ENCODE results near the gene CNTN3. TPM values are rescaled to one million over a fixed set of nuclear protein-coding genes. Genes with fewer than 3 reads are reported as not detected.

Gene CNTN3
- total and polyA plus RNA-seq, 2 experiments from 2014 or later: 4.1 to 12.1 TPM

DNA sequence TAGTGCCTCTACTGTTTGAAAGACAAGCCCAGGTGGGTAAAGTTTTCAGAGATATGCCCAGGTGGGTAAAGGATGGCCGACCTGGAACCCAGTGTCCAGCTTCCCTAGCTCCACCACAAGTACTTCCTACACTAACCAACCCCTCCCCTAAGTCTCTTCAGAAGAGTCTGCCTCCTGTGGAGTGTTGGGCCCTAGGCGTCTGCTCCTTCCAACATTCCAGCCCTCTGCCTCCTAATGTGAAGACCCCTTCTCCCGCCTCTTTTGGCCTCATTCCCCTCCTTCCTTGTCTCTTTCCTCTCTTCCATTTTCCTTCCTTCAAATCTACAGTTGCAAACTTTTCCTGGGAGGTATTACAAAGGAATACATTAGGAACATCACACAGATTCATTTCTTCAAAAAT lies 38.6 kb downstream of the CNTN3 start:
- no peaks in the 10 kb centered on the region for H3K4me1 ChIP-seq (ENCODE audit: insufficient read depth)
- no peaks in the 10 kb centered on the region for H4K20me1 ChIP-seq (ENCODE audit: insufficient read depth, poor library complexity, severe bottlenecking)
- H3K9me3 ChIP-seq (ENCODE audit: low read depth): no peaks in the 10 kb centered on the region
- TF ChIP-seq, protein P1, sequence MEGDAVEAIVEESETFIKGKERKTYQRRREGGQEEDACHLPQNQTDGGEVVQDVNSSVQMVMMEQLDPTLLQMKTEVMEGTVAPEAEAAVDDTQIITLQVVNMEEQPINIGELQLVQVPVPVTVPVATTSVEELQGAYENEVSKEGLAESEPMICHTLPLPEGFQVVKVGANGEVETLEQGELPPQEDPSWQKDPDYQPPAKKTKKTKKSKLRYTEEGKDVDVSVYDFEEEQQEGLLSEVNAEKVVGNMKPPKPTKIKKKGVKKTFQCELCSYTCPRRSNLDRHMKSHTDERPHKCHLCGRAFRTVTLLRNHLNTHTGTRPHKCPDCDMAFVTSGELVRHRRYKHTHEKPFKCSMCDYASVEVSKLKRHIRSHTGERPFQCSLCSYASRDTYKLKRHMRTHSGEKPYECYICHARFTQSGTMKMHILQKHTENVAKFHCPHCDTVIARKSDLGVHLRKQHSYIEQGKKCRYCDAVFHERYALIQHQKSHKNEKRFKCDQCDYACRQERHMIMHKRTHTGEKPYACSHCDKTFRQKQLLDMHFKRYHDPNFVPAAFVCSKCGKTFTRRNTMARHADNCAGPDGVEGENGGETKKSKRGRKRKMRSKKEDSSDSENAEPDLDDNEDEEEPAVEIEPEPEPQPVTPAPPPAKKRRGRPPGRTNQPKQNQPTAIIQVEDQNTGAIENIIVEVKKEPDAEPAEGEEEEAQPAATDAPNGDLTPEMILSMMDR (IDR thresholded peaks at IDR 0.05; ENCODE audit: poor library complexity): no peak
- TF ChIP-seq EZH2phosphoT487 (IDR thresholded peaks at IDR 0.05; ENCODE audit: low read depth, severe bottlenecking, unreplicated experiment): no peak
- no peak for TF ChIP-seq EZH2 (IDR thresholded peaks at IDR 0.05; ENCODE audit: borderline replicate concordance)
- H3K36me3 ChIP-seq (replicated peaks; ENCODE audit: insufficient read depth, low read depth): no peaks in the 10 kb centered on the region
- H3K9me2 ChIP-seq (replicated peaks; ENCODE audit: insufficient read depth): no peaks in the 10 kb centered on the region
- H3K4me2 ChIP-seq: no peak overlapping the region
- no peak for DNase-seq (ENCODE audit: low spot score)
- H3K79me2 ChIP-seq: no peaks in the 10 kb centered on the region
- 66% methylated on average over 3 of the region's 3 CpGs for WGBS (ENCODE audit: low lambda C conversion rate, missing lambda C conversion rate)
- no peak overlapping the region for H3K27ac ChIP-seq
- no peak overlapping the region for H3K4me3 ChIP-seq
- H3K27me3 ChIP-seq: no peaks in the 10 kb centered on the region
- H2AFZ ChIP-seq: no peak overlapping the region

DNA sequence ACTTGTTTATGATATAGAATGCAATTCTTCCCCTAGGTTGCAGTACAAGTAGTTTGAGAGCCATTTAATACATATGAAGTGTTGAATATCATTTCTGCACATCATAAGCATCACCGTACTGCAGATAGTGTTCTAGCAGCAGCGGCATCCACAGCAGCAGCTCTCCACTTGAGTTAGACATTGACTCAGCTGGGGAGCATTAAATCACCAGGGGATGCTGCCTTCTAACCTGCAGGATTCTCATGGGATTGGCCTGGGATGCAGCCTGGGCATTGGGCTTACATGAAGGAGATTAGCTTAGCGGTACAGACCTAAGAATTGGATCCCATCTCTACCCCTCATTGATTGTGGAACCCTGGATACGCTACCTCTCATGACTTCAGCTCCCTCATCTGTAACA lies 43.3 kb downstream of the CNTN3 start:
- no peak overlapping the region for H3K27ac ChIP-seq

More for the DNA sequence above, 43.3 kb downstream of the CNTN3 start:
- no peak overlapping the region for H3K4me2 ChIP-seq
- H3K4me1 ChIP-seq (ENCODE audit: insufficient read depth): no peaks in the 10 kb centered on the region
- no peak for DNase-seq (ENCODE audit: low spot score)
- H3K79me2 ChIP-seq: no peaks in the 10 kb centered on the region
- no peak overlapping the region for H2AFZ ChIP-seq
- H3K27me3 ChIP-seq: no peaks in the 10 kb centered on the region
- WGBS (ENCODE audit: low lambda C conversion rate, missing lambda C conversion rate): 86% methylated on average over 4 of the region's 4 CpGs
- no peaks in the 10 kb centered on the region for H3K9me3 ChIP-seq (ENCODE audit: low read depth)
- H4K20me1 ChIP-seq (ENCODE audit: insufficient read depth, poor library complexity, severe bottlenecking): no peaks in the 10 kb centered on the region
- no peak for TF ChIP-seq EZH2 (IDR thresholded peaks at IDR 0.05; ENCODE audit: borderline replicate concordance)
- TF ChIP-seq, protein P1 (IDR thresholded peaks at IDR 0.05; ENCODE audit: poor library complexity): no peak
- no peak for TF ChIP-seq EZH2phosphoT487 (IDR thresholded peaks at IDR 0.05; ENCODE audit: low read depth, severe bottlenecking, unreplicated experiment)
- H3K9me2 ChIP-seq (replicated peaks; ENCODE audit: insufficient read depth): no peaks in the 10 kb centered on the region
- H3K4me3 ChIP-seq: no peak overlapping the region
- H3K36me3 ChIP-seq (replicated peaks; ENCODE audit: insufficient read depth, low read depth): no peaks in the 10 kb centered on the region
